Sciatic nerve (tissue), 2 donors: ENCODE data around the gene CYB561D1. TPM values are rescaled to one million over a fixed set of nuclear protein-coding genes. Genes with fewer than 3 reads are reported as not detected.

ENCODE experiments used
- ATAC-seq: fragments of 200-7000 bp; cut with Tn5 transposase; one replicate; pipeline ENCODE4 v1.9.1; 2020; ENCODE audit warnings: mild to moderate bottlenecking, moderate library complexity
- DNase-seq: peaks from one replicate; pipeline ENCODE4 v3.0.0-alpha.2; 2020; ENCODE audit warnings: low spot score
- intact Hi-C: fragments of 100-400 bp; cut with DNase I; formaldehyde crosslinking; loops from one replicate; pipeline ENCODE4 v1.14.2; 2022
- total RNA-seq: library from RNA; stranded (reverse); fragmentation: NEBNext Ultra II Directional; extraction: Animal tissue kit (Norgen Biotek cat#: 25700); gene quantifications from one replicate; pipeline ENCODE4 v1.2.1, GENCODE V29; 2021
- donor health status: DM: no; HTN: no; CAD: no.
- donor health status: DM: no; HTN: no; CAD: no.

The CYB561D1 gene
- total RNA-seq, 1 donor from 2014 or later = 7.6 TPM

- intact Hi-C loops = no loop called here
- DNase-seq (no peak), ATAC-seq (peak; percentile 60)
These were observed 27.4 kb downstream of the CYB561D1 start for GRCh38 chr1:109521002-109521951.

GRCh38 chr1:109522026-109522425, 28.1 kb downstream of the CYB561D1 start:
- no peak for DNase-seq
- intact Hi-C loops = no loop called here
- no peak for ATAC-seq

- DNase-seq = no peak
- no peak for ATAC-seq
- intact Hi-C loops = no loop called here
These were observed 29.8 kb downstream of the CYB561D1 start for GRCh38 chr1:109523706-109524105.

GRCh38 chr1:109527098-109527811, 33.4 kb downstream of the CYB561D1 start:
- intact Hi-C loops = no loop called here
- DNase-seq = peak; percentile 17
- no peak for ATAC-seq

- ATAC-seq (no peak), DNase-seq (peak; percentile 35)
- intact Hi-C loops = no loop called here
These were observed 34.2 kb downstream of the CYB561D1 start for GRCh38 chr1:109527846-109528695.

GRCh38 chr1:109528712-109529111, 34.8 kb downstream of the CYB561D1 start:
- ATAC-seq (no peak), DNase-seq (peak; percentile 28)
- intact Hi-C loops = no loop called here

GRCh38 chr1:109529881-109530456, 36.1 kb downstream of the CYB561D1 start:
- DNase-seq (peak; percentile 50), ATAC-seq (no peak)
- intact Hi-C loops = no loop called here

GRCh38 chr1:109530457-109531087, 36.7 kb downstream of the CYB561D1 start:
- intact Hi-C loops = no loop called here
- peak; percentile 51 for DNase-seq
- no peak for ATAC-seq

- ATAC-seq (no peak), DNase-seq (peak; percentile 38)
- intact Hi-C loops = no loop called here
These were observed 37.5 kb downstream of the CYB561D1 start for GRCh38 chr1:109531380-109531779.

GRCh38 chr1:109531826-109532364, 38.0 kb downstream of the CYB561D1 start:
- no peak for ATAC-seq
- intact Hi-C loops = loop anchor here (2.0 kb wide), 1 partner anchor 39 kb away; no protein-coding TSS in a partner anchor
- no peak for DNase-seq

- intact Hi-C loops = loop anchor here (2.0 kb wide), 1 partner anchor 40 kb away; no protein-coding TSS in a partner anchor
- ATAC-seq (peak; percentile 88), DNase-seq (peak; percentile 92)
These were observed 38.7 kb downstream of the CYB561D1 start for GRCh38 chr1:109532365-109533136.

- ATAC-seq = no peak
- intact Hi-C loops = no loop called here
- DNase-seq = no peak
These were observed 40.5 kb downstream of the CYB561D1 start for GRCh38 chr1:109534307-109534858.

GRCh38 chr1:109535481-109535880, 41.6 kb downstream of the CYB561D1 start:
- ATAC-seq = no peak
- intact Hi-C loops = no loop called here
- peak; percentile 32 for DNase-seq

- ATAC-seq (no peak), DNase-seq (peak; percentile 47)
- intact Hi-C loops = no loop called here
These were observed 42.1 kb downstream of the CYB561D1 start for GRCh38 chr1:109535971-109536491.

- DNase-seq (peak; percentile 33), ATAC-seq (no peak)
- intact Hi-C loops = no loop called here
These were observed 43.7 kb downstream of the CYB561D1 start for GRCh38 chr1:109537450-109538178.
